HepG2 (cell line): Measurements from ENCODE around the gene ODAPH. TPM values are rescaled to one million over a fixed set of nuclear protein-coding genes. Genes with fewer than 3 reads are reported as not detected.
A peak's percentile ranks its signal among the peaks of the same experiment; 100 is the strongest.

Experiments
- ADNP ChIP-seq: sonication (generic); formaldehyde crosslinking; IDR thresholded peaks from 2 replicates; pipeline ENCODE4 v1.4.0; 2020; ENCODE audit warnings: missing genetic modification reagents
- CAMTA2 ChIP-seq: sonication (generic); formaldehyde crosslinking; IDR thresholded peaks from 2 replicates; pipeline ENCODE4 v1.4.0; 2020; ENCODE audit warnings: mild to moderate bottlenecking, missing genetic modification reagents, borderline replicate concordance
- CBX1 ChIP-seq: IDR thresholded peaks from one replicate; pipeline ENCODE4 v1.6.1; 2016; ENCODE audit warnings: antibody characterized with exemption, low read depth
- FOXC1 ChIP-seq: sonication (generic); formaldehyde crosslinking; IDR thresholded peaks from 2 replicates; pipeline ENCODE4 v1.8.0; 2022; ENCODE audit warnings: mild to moderate bottlenecking, missing genetic modification reagents, borderline replicate concordance
- MBD4 ChIP-seq: IDR thresholded peaks from 2 replicates; pipeline ENCODE4 v1.6.1; 2012; ENCODE audit warnings: low read length, inconsistent platforms, borderline replicate concordance
- NFKBIZ ChIP-seq: IDR thresholded peaks from 2 replicates; pipeline ENCODE4 v1.6.1; 2018; ENCODE audit warnings: missing genetic modification reagents, missing compliant biosample characterization
- RFX3 ChIP-seq: IDR thresholded peaks from 2 replicates; pipeline ENCODE4 v1.6.1; 2016; ENCODE audit warnings: missing biosample characterization, missing genetic modification reagents
- RFXANK ChIP-seq: IDR thresholded peaks from 2 replicates; pipeline ENCODE4 v1.6.1; 2016
- SMAD1 ChIP-seq: sonication (generic); formaldehyde crosslinking; IDR thresholded peaks from 2 replicates; pipeline ENCODE4 v1.4.0; 2020; ENCODE audit warnings: missing genetic modification reagents, low read depth, mild to moderate bottlenecking, borderline replicate concordance
- STAT5B ChIP-seq: sonication (generic); formaldehyde crosslinking; IDR thresholded peaks from 2 replicates; pipeline ENCODE4 v1.4.0; 2020; ENCODE audit warnings: missing genetic modification reagents
- ZEB1 ChIP-seq: IDR thresholded peaks from 2 replicates; pipeline ENCODE4 v1.6.1; 2012; ENCODE audit warnings: mild to moderate bottlenecking, low read depth, inconsistent platforms; ENCODE audit not compliant: insufficient replicate concordance
- ZNF616 ChIP-seq: sonication (generic); formaldehyde crosslinking; IDR thresholded peaks from 2 replicates; pipeline ENCODE4 v1.5.0; 2020; ENCODE audit warnings: low read depth, mild to moderate bottlenecking, missing genetic modification reagents
- ZNF773 ChIP-seq: sonication (generic); formaldehyde crosslinking; IDR thresholded peaks from 2 replicates; pipeline ENCODE4 v1.4.0; 2020; ENCODE audit warnings: missing genetic modification reagents, borderline replicate concordance
- ZNF781 ChIP-seq: sonication (generic); formaldehyde crosslinking; IDR thresholded peaks from 2 replicates; pipeline ENCODE4 v1.5.1; 2020; ENCODE audit warnings: borderline replicate concordance, mild to moderate bottlenecking, missing genetic modification reagents; ENCODE audit errors: not compliant biosample characterization
- ZSCAN31 ChIP-seq: sonication (generic); formaldehyde crosslinking; IDR thresholded peaks from 2 replicates; pipeline ENCODE4 v1.5.0; 2020; ENCODE audit warnings: low read depth, mild to moderate bottlenecking, missing genetic modification reagents
- polyA plus RNA-seq, 8 experiments: library from polyadenylated mRNA; depleted of rRNA in 3 of 8; stranded (reverse) in 7 of 8; unstranded in 1 of 8; fragments of >200 nt; fragmentation: Illumina TruSeq in 4 of 8; extraction: Trizol in 4 of 8; gene quantifications; 2 replicates each; pipeline versions ENCODE4 v1.2.1 to v1.2.3, GENCODE V29; 2011 to 2016; ENCODE audit warnings: low read depth in 4 of 8, missing spikeins in 1 of 8, mixed read lengths in 1 of 8; ENCODE audit not compliant: insufficient read depth in 1 of 8
- total RNA-seq, 5 experiments: library from RNA; depleted of rRNA; stranded (reverse); fragments of >200 nt; fragmentation: Illumina TruSeq; extraction: Trizol; gene quantifications; 2 replicates each; pipeline ENCODE4 v1.2.3, GENCODE V29; 2016; ENCODE audit warnings: low read depth in 1 of 5
- TF ChIP-seq, protein P1 (sequence below): sonication (generic); formaldehyde crosslinking; IDR thresholded peaks from 2 replicates; pipeline ENCODE4 v1.4.0; 2020; ENCODE audit warnings: low read depth, missing genetic modification reagents
- TF ChIP-seq, protein P2 (sequence below): IDR thresholded peaks from 2 replicates; pipeline ENCODE4 v1.6.1; 2016; ENCODE audit warnings: low read depth, borderline replicate concordance
- TF ChIP-seq, protein P3 (sequence below): sonication (generic); formaldehyde crosslinking; IDR thresholded peaks from 2 replicates; pipeline ENCODE4 v1.4.0; 2020; ENCODE audit warnings: missing genetic modification reagents, borderline replicate concordance
- TF ChIP-seq, protein P4 (sequence below): sonication (generic); formaldehyde crosslinking; IDR thresholded peaks from 2 replicates; pipeline ENCODE4 v1.4.0; 2020; ENCODE audit warnings: missing genetic modification reagents, borderline replicate concordance

The ODAPH gene
- total and polyA plus RNA-seq, 2 of the 13 experiments (the other 11 are each of a cell fraction or from before 2014, with no cell fraction given), result 0.50 TPM; not detected in 1

DNA sequence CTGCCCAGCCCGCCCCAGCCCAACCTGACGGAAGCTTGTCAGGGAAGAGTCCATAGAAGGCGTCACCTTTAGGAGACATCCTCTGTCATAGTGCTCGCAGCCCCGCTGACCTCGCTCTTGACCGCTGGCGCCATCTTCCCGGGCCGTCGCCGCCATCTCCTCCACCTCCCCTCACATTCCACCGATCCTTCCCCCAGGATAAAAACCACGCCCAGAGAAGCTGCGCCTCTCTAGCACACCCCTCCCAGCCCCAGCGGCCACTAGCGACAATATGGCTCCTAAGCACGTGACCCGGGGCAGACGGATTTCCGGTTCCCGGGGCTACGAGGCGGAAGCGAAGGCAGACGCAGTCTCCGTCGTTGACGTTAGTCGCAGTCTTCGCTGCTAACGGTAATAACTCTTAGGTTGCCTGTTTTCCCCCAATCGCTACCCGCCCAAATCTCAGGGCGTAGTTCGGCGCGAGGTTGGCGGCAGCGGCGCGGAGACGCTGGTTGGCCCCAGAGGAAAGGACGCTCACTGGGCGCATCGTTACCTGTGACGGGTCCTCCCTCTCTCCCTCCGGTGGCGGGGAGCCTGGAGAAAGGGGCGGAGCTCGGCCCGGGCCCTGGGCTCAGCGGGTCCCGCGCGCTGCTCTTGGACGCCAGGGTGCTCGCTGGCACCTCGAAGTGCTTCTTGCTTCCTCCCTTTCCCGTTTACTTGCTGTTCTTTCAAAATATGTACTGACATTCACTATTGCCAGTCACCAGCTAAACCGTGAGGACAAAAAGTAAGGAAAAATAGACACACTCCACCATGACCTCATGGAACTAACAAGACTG lies 41.5 kb upstream of the ODAPH start, which contains the start of the genes RCHY1 and THAP6 (continued):
- 0 out of 2 replicates have a peak, but pooled peaks have one; percentile 44 for TF ChIP-seq ZNF773 (CRISPR knock-in tag)
- TF ChIP-seq, protein P1, sequence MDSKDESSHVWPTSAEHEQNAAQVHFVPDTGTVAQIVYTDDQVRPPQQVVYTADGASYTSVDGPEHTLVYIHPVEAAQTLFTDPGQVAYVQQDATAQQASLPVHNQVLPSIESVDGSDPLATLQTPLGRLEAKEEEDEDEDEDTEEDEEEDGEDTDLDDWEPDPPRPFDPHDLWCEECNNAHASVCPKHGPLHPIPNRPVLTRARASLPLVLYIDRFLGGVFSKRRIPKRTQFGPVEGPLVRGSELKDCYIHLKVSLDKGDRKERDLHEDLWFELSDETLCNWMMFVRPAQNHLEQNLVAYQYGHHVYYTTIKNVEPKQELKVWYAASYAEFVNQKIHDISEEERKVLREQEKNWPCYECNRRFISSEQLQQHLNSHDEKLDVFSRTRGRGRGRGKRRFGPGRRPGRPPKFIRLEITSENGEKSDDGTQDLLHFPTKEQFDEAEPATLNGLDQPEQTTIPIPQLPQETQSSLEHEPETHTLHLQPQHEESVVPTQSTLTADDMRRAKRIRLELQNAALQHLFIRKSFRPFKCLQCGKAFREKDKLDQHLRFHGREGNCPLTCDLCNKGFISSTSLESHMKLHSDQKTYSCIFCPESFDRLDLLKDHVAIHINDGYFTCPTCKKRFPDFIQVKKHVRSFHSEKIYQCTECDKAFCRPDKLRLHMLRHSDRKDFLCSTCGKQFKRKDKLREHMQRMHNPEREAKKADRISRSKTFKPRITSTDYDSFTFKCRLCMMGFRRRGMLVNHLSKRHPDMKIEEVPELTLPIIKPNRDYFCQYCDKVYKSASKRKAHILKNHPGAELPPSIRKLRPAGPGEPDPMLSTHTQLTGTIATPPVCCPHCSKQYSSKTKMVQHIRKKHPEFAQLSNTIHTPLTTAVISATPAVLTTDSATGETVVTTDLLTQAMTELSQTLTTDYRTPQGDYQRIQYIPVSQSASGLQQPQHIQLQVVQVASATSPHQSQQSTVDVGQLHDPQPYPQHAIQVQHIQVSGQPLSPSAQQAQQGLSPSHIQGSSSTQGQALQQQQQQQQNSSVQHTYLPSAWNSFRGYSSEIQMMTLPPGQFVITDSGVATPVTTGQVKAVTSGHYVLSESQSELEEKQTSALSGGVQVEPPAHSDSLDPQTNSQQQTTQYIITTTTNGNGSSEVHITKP (CRISPR knock-in tag), result peak; percentile 88
- peak; percentile 37; the same call in 1 of the 2 replicates for TF ChIP-seq NFKBIZ
- TF ChIP-seq ZEB1, result peak; percentile 56
- TF ChIP-seq STAT5B (CRISPR knock-in tag), result no peak
- peak; percentile 89; the same call in 1 of the 2 replicates for TF ChIP-seq SMAD1
- TF ChIP-seq CBX1, result peak; percentile 88
- TF ChIP-seq, protein P2, sequence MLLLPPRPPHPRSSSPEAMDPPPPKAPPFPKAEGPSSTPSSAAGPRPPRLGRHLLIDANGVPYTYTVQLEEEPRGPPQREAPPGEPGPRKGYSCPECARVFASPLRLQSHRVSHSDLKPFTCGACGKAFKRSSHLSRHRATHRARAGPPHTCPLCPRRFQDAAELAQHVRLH (CRISPR knock-in tag), result peak; percentile 88; the same call in 1 of the 2 replicates
- no peak for TF ChIP-seq ZNF616
- TF ChIP-seq ADNP (CRISPR knock-in tag), result no peak
- peak; percentile 62; the same call in 1 of the 2 replicates for TF ChIP-seq CAMTA2 (CRISPR knock-in tag)
- peak; percentile 46 for TF ChIP-seq ZNF781 (CRISPR knock-in tag)
- TF ChIP-seq ZSCAN31, result 0 out of 2 replicates have a peak, but pooled peaks have one; percentile 30
- TF ChIP-seq, protein P3, sequence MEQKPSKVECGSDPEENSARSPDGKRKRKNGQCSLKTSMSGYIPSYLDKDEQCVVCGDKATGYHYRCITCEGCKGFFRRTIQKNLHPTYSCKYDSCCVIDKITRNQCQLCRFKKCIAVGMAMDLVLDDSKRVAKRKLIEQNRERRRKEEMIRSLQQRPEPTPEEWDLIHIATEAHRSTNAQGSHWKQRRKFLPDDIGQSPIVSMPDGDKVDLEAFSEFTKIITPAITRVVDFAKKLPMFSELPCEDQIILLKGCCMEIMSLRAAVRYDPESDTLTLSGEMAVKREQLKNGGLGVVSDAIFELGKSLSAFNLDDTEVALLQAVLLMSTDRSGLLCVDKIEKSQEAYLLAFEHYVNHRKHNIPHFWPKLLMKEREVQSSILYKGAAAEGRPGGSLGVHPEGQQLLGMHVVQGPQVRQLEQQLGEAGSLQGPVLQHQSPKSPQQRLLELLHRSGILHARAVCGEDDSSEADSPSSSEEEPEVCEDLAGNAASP (CRISPR knock-in tag), result peak; percentile 35; the same call in 1 of the 2 replicates
- TF ChIP-seq RFXANK (CRISPR knock-in tag), result peak; percentile 65; the same call in 1 of the 2 replicates
- 0 out of 2 replicates have a peak, but pooled peaks have one; percentile 0 for TF ChIP-seq RFX3
- no peak for TF ChIP-seq MBD4
- TF ChIP-seq, protein P4, sequence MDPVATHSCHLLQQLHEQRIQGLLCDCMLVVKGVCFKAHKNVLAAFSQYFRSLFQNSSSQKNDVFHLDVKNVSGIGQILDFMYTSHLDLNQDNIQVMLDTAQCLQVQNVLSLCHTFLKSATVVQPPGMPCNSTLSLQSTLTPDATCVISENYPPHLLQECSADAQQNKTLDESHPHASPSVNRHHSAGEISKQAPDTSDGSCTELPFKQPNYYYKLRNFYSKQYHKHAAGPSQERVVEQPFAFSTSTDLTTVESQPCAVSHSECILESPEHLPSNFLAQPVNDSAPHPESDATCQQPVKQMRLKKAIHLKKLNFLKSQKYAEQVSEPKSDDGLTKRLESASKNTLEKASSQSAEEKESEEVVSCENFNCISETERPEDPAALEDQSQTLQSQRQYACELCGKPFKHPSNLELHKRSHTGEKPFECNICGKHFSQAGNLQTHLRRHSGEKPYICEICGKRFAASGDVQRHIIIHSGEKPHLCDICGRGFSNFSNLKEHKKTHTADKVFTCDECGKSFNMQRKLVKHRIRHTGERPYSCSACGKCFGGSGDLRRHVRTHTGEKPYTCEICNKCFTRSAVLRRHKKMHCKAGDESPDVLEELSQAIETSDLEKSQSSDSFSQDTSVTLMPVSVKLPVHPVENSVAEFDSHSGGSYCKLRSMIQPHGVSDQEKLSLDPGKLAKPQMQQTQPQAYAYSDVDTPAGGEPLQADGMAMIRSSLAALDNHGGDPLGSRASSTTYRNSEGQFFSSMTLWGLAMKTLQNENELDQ, result no peak
- no peak; the same call in none of the 2 replicates for TF ChIP-seq FOXC1
